Airway epithelial cell (primary cell): Measurements from ENCODE around the gene VSNL1. TPM values are rescaled to one million over a fixed set of nuclear protein-coding genes. Genes with fewer than 3 reads are reported as not detected.

ENCODE experiments used
- total RNA-seq: library from RNA; depleted of rRNA; stranded (reverse); fragments of >200 nt; gene quantifications from 2 replicates; pipeline ENCODE4 v1.2.3, GENCODE V29; 2015

The VSNL1 gene
- 21.7 and 23.7 TPM in 2 replicates for total RNA-seq

GRCh38 chr2:17540093-17540812, at the start of gene VSNL1:
VSNL1 (plus strand) TSS chr2:17540696; CDS start chr2:17592075, 51,379 bp downstream.

GRCh38 chr2:17518212-17519154, 22.0 kb upstream of the VSNL1 start, which contains the start of gene RAD51AP2:
RAD51AP2 (minus strand) TSS chr2:17518440; CDS start chr2:17518415, 25 bp downstream.

Other genes starting within 250 kb of the VSNL1 start
- gene RAD51AP2, start 22.3 kb upstream of the VSNL1 start, total RNA-seq: 0.05 and 0.14 TPM in 2 replicates
- 15.3 and 23.7 TPM in 2 replicates for gene SMC6, start 213.1 kb downstream of the VSNL1 start, total RNA-seq
- gene GEN1, start 213.4 kb downstream of the VSNL1 start, total RNA-seq: 11.1 and 11.8 TPM in 2 replicates